HL-60/S4 (cell line): ENCODE data around the gene PODN.

Experiments
- in situ Hi-C: fragments of 300-500 bp; cut with MboI; formaldehyde crosslinking; loops from 2 replicates; pipeline ENCODE4 v1.14.3; 2022; ENCODE audit warnings: low sequenced_read_pairs

The PODN gene

GRCh38 chr1:53128401-53128800 lies 66.4 kb downstream of the PODN start:
- in situ Hi-C loops, result no loop called here

GRCh38 chr1:53129891-53130597 lies 68.0 kb downstream of the PODN start:
- in situ Hi-C loops, result no loop called here

- in situ Hi-C loops, result no loop called here
These were observed 68.5 kb downstream of the PODN start for GRCh38 chr1:53130598-53130877.

GRCh38 chr1:53130878-53131589 lies 69.0 kb downstream of the PODN start:
- in situ Hi-C loops, result no loop called here

- in situ Hi-C loops, result no loop called here
These were observed 69.6 kb downstream of the PODN start for GRCh38 chr1:53131590-53131938.

GRCh38 chr1:53132176-53132575 lies 70.2 kb downstream of the PODN start:
- in situ Hi-C loops, result no loop called here

GRCh38 chr1:53133261-53134041 lies 71.4 kb downstream of the PODN start:
- in situ Hi-C loops, result no loop called here

- in situ Hi-C loops, result no loop called here
These were observed 72.1 kb downstream of the PODN start for GRCh38 chr1:53134042-53134485.
